GM18511 (cell line): ENCODE measurements around the gene MBOAT7.
"Not testable (repeated sequence)": the region's sequence is repeated elsewhere in the genome, so short reads cannot be mapped to it uniquely, and the experiment has no call there.

Source experiments
- ATAC-seq: cut with Tn5 transposase; IDR thresholded peaks from one replicate; pipeline ENCODE4 v1.9.1; 2021; ENCODE audit warnings: mild to moderate bottlenecking, moderate library complexity; ENCODE audit not compliant: unreplicated experiment

MBOAT7 gene

DNA sequence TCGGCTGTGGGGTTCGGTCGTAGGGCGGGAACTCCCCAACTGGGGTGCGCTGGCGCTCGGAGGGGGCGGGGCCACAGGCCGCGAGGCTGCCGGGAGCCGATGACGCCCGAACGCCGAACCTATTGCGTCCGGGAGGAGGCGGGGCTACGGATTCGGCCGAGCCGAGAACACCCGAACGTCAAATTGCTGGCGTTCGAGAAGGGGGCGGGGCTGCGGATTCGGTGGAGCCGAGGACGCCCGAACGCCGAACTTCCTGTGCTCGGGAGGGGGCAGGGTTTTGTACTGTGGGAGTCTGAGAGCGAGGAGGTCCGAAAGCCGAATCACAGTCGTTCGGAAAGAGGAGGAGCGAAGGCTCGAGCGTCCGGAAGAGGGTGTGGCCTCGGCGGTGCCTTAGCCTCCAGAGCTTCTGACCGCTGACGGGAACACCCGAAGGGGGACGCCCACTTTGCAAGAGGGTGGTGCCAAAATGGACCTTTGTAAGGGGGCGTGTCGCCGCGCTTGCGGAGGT lies 1.2 kb upstream of the MBOAT7 start:
- peak; percentile 54 for ATAC-seq

DNA sequence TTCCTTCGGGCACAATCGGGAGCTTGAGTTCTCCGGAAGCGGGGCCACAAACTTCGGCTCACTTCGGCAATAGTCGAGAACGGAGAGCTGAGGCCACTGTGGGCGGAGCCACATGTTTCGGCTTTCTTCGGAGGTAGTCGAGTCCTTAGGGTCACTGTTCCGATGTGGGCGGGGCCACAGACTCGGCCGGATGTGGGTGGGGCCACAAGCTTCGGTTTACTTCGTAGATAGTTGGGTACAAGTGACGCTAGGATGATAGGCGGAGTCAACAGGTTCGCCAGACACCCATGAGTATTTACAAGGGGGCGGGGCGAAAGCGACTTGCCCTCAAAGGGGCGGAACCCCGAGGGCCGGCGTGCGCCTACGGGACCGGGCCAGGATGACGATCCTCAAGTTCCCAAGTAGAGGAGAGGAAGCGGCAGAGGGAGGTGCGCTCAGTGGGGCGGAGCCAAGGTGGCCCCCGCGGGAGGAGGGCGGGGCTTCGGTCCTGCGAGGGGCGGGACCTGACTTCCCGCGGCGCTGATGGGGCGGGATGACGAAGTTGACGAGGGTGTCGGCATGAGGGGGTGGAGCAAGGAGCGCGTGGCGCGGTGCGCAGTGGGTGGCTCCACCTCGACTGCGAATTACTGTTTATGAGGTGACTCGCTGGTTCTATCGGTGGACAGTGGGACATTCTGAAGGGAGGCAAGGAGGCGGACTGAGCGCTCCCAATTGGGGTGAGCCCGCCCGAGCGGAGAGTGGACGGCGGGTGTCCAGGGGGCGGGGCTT lies 539 bp upstream of the MBOAT7 start:
- peak; percentile 52 for ATAC-seq

DNA sequence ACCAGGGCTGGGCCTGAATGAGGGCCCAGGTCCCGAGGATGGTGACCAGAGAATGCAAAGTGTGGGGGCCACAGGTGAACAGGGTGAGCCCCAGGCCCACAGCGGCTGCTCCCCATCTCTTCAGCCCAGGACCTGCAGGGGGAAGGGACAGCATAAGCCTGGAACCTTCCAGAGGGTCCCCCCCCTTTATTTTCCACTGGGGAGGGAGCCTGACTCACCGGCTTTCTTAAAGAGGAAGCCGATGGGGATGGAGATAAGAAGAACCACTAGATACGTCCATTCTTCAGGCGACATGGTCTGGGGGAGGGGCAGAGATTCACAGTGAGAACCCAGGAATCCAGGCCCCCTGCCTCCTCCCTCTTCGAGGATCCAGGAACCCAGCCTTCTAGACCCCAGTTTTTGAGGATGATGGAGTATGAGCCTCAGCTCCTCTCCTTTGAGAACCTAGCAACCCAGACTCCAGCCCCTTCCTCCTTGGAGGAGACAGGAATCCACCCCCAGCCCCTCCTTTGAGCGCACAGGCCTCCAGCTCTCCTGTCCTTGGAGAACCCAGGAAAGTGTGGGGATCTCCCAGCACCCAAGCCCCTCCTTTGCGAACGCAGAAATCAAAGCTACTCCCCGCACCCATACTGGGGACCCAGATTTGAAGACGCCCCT lies 1.0 kb downstream of the MBOAT7 start:
- no peak for ATAC-seq

DNA sequence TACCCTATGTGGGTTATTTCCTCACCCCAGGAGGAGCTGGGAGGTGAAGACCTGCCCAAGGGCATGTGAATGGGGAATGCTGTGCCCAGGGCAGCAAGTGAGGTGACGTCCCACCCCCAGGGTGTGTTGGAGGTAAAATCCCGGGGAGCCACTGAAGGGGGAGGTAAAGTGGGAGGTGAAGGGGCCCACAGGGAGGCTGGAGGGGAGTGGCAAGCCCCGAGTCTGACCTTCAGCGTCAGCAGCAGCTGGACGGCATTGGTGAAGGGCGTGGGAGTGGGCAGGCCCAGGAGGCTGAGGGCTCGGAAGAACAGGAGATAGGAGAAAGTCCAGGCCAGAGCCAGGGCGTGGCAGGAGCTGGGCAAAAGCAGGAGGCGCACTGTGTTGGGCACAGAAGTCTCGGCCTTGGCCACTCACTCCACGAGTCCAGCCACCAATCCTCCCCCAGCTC lies 2.4 kb downstream of the MBOAT7 start:
- ATAC-seq = no peak

DNA sequence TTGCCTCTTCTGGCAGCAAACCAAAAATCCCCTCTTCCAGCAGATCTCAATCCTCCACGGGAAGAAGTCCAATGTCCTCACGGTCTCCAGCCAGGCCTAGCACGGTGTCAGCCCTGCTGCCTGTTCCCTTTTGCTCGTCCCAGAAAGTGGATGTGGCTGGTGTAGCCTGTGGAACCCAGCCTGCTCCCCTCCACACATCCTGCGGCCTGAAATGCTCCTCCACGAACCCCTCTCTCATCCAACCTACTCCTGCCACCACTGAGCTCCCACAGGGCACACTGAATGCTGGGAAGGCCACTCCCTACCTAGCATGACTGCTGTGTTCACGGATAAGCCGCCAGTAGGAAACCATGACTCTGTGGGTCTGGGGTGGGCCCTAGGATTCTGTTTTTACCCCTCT lies 3.0 kb downstream of the MBOAT7 start:
- ATAC-seq = no peak

DNA sequence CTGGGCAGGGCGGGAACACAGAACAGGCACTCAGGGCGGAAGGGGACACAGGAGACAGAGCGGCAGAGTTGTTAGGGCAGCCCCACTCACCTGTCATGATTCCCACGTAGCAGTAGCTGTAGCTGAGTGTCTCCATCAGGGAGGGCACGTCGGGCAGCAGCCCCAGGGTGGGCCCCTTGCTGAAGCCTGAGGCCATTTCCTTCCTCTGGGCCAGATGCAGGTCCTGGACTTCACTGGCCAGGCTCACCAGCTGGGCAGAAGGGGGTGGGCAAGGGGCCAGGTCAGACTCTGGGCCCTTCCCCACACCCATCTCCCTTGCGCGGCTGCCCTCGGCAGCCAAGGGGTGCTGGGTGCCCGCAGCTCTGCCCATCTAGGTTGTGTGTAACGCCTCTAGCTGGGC lies 5.9 kb downstream of the MBOAT7 start:
- no peak for ATAC-seq

DNA sequence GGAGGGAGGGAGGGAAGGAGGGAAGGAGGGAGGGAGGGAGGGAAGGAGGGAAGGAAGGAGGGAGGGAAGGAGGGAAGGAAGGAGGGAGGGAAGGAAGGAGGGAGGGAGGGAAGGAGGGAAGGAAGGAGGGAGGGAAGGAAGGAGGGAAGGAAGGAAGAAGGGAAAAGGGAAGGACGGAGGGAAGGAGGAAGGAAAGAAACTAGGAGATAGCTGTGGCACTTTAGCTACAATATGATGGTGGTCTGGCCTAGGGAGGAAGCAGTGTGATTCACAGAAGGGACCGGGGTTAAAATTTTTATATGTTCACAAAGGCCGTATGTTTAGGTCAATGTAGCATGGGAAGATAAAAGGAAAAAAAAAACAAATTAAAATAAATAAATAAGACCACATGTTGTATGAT lies 7.5 kb downstream of the MBOAT7 start:
- ATAC-seq = not testable (repeated sequence)

DNA sequence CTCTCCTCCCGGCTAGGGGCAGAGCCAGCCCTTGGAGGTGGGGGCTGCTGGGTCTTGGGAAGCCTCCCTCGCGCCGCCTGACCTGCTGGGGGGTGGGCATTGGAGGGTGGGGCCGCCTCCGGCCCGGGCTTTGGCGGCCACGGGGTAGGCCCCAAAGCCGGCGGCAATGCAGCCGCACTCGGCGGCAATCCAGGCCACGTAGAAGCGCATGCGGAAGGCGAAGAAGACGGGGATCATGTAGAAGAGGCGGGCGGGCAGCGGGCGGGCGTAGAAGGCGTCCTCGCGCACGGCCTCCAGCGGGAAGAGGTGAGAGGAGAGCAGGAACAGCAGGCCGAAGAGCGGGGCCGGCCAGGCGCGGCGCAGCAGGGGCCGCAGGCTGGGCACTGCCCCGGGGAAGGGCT lies 8.7 kb downstream of the MBOAT7 start:
- no peak for ATAC-seq

DNA sequence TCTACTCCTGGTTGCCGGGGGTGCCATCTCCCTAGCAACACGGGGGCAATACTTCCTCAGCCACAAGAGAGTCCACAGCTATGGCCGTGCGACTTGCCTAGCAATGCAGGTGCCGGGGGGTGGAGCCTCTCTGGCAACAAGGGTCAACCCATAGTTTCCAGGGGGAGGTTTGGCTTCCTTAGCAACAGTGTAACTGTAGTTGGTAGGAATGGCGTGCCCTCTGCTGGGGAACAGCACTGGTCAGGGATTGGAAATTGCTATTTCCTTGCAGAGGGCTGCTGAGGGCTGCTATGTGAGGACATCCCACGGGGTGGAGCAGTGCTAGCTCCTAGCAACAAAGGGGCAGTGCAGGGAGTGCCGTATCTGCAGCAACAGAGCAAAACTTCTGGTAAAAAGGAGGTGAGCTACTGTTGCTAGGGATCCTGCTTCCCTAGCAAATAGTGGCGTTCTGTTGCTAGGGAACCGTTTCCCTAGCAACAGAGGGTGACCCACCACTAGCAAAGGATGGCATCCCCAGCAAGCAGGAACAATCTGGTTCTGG lies 9.4 kb downstream of the MBOAT7 start:
- ATAC-seq = no peak

DNA sequence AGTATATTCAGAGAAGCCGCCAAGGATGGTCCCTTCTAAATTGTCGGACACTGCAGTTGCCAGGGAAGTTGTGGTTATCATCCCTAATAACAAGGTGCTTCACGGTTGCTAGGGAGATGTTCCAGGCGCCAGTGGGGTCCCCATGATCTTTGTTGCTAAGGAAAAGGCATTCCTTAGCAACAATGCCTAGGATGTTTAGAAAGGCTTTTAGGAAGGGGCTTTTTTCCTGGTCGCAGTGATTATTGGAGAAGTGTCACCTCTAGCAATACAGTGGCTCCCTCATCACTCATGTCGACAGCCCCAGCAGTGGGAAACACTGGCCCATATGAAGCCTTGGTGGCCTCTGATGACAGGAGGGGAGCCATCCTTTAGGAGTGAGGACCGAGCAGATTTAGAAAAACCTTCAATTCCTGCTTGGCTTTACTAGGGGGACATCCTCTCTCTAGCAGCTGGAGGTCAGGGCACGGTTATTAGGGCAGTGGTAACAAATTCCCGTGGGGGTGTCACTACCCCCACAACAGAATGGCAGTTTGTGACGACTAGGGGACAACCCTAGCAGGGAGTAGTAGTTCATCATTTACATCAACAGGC lies 10.0 kb downstream of the MBOAT7 start:
- no peak for ATAC-seq

DNA sequence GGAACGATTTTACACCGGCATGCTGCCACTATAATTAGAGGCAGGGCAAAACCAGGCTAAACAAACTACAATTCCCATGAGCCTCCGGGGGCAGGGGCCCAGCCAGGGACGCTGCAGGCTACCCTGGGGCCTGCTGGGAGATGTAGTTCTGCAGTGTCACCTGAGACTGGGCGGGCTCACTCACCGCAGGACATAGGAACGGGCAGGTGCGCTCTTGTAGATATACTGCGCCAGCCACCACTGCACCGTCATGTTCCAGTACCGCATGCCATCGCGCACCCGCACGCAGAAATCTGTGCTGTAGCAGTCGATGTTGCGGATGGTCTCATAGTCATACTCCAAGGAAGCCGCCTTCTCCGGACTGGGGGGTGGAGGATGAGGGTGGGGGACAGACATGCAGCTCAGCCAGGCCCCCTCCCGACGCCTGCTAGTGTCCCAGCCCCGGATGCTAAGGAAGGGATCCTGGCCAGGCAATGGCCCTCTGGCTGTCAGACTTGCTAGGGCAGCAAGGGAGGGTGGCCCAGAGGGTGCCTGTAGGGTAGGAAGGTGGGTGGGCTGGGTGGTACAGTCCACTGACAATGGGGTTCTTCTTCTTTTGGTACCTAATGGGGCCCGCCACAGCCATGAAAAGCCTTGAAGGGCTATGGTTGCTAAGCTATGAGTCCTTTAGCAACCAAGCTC lies 10.7 kb downstream of the MBOAT7 start:
- no peak for ATAC-seq

DNA sequence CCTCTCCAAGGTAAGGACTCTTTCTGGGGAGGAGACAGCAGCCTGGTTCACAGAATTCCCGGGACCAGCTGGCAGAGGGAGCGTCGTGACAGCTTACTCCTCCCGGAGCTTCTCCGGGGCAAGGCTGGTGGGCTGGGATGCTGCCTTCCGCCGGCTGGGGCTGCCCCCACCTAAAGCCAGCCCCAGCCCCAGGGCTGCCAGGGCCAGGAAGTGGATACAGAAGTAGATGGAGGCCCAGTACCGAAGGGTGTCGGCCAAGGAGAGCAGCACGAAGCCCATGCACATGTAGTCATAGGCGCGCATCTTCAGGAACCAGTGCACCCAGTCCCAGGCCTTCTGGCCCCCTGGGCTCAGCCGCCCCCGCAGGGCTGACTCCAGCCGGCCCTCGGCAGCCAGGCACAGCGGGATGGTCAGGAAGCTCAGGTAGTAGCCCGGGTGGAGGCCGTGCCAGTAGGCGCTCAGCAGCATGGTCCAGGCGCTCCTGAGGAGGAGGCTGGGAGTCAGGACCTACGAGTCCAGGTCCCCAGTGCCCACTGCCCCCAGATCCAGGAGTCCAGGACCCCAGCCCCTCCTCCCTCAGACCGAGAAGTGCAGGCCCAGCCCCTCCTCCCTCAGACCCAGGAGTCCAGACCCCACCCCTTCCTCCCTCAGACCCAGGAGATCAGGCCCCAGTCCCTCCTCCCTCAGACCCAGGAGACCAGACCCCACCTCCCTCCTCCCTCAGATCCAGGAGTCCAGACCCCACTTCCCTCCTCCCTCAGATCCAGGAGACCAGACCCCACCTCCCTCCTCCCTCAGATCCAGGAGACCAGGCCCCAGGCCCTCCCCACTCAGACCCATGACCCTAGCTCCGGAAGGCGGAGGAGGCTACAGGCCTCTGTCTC lies 15.2 kb downstream of the MBOAT7 start:
- no peak for ATAC-seq

DNA sequence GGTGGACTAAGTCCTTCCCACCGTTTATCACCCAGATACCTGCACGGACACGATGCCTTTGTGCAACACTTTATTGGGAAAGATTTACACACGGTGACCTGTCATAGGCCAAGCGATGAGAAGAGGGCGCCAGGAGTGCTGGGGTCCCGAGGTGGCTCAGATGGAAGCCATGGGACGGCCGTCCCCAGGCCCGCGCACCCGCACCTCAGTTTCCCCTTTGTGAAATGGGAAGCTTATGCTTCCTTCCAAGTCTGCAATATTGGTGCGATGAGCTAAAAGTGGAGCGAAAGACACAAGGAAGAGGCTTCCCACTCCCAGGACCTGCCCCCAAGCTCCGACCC lies 16.1 kb downstream of the MBOAT7 start:
- no peak for ATAC-seq

DNA sequence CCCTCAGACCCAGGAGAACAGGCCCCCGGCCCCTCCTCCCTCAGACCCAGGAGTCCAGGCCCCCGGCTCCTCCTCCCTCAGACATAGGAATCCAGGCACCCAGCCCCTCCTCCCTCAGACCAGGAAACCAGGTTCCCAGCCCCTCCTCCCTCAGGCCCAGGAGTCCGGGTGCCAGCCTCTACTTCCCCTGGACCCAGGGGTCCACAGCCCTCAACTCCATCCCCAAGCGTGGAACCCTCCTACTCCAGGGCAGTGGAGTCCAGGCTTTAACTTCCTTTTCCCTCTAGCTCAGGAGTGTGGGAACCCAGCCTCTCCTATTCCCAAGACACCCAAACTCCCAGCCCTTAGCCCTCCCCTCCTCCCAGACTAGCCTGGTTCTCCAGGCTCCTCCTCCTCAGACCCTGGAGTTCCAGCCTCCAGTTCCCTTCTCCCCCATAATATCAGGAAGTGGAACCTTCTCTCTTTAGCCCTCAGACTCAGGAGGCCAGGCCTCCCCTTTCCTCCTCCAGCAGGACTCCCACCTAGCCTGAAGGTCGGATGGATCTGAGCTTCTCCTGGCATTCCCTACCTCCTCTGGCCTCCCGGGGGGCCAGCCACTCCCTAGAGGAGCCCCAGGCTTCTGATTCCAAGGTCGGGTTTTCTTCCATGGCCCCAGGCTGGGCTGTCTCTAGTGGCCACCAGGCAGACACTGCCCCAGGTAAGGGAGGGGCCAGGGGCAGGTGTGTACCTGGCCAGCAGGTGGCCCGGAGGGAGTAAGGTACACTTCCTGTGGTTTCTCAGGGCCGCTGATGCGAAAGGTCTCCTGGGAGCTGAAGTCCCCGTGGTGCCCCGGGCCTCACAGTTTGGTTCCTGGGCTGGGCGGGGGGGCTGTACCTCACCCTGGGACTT lies 16.7 kb downstream of the MBOAT7 start, which contains the start of gene TMC4:
TMC4 (minus strand) TSS at position 690 of the 888 bp plus-strand sequence; CDS start at position 647, 43 bp downstream.
- no peak for ATAC-seq

DNA sequence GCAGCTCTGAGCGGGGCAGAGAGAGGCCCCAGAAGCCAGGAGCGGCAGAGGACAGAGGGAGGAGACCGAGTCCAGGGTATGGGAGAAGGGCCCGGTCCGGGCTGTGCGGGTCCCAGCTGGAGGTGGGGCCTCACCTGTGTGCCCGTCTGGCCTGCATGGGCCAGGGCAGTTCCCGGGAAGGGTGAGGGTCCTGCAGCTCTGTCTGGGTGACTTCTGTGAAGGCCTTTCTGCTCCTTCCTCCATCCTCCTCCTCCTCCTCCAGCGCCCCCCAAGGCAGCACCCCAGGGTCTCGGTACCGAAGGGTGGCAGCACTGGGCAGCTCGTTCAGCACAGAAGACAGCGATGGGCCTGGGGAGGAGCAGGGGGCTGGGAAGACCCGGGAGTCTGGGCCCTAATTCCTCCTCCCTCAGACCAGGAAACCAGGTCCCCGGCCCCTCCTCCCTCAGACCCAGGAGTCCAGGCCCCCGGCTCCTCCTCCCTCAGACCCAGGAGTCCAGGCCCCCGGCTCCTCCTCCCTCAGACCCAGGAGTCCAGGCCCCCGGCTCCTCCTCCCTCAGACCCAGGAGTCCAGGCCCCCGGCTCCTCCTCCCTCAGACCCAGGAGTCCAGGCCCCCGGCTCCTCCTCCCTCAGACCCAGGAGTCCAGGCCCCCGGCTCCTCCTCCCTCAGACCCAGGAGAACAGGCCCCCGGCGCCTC lies 17.5 kb downstream of the MBOAT7 start:
- not testable (repeated sequence) for ATAC-seq

DNA sequence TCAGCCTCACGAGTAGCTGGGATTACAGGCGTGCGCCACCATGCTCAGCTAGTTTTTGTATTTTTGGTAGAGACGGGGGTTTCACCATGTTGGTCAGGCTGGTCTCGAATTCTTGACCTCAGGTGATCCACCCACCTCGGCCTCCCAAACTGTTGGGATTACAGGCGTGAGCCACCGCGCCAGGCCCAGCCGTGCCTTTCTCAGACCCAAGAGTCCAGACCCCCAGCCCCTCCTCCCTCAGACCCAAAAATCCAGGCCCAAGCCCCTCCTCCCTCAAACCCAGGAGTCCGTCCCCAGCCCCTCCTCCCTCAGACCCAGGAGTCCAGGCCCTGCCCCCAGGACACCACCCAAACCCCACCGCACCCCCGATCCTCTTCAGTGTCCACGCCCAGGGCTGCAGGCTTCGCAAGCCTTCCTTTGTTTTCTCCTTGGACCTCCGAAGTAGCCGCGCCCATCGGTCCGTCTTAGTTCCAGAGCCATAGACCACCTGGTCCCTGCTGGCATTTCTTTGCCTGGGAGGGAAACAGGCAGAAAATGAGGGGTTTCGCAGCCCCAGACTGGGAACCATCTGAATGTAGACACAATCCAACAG lies 20.1 kb downstream of the MBOAT7 start:
- ATAC-seq = no peak

DNA sequence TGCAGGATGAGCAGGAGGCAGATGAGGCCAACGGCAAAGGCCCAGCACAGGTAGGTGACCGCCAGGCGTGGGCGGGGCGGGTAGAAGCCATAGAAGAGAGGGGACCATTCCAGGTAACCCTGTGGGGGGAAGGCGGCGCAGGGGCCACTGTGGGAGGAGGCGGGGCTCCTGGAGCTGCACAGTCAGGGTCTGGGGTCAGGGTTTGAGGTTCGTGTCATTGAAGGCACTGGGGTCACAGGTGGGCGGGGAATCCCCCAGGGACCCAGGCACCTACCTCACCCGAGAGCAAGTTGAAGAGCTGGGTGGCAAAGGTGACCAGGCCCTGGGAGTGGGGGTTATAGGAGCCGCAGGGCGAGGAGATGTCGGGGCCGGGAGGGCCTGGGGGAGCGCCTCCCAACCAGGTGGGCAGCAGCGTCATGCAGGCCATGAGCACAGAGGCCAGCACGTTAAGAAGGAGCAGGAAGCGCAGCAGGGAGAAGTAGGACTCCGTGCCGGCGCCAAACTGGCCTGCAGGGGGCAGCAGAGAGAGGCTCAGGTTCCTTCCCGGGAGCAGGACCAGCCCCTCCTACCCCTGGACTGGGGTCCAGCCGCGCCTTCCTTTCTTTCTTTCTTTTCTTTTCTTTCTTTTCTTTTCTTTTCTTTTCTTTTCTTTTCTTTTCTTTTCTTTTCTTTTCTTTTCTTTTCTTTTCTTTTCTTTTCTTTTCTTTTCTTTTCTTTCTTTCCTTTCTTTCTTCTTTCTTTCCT lies 21.0 kb downstream of the MBOAT7 start:
- ATAC-seq = no peak
